Activated B cell treated with CpG ODN at 0.5 μM for 24 hours (primary cell): ENCODE measurements around the gene EGR4. TPM values are rescaled to one million over a fixed set of nuclear protein-coding genes. Genes with fewer than 3 reads are reported as not detected.
"Not testable (repeated sequence)": the region's sequence is repeated elsewhere in the genome, so short reads cannot be mapped to it uniquely, and the experiment has no call there.

Source experiments
- ATAC-seq: fragments of 200-7000 bp; cut with Tn5 transposase; one replicate; pipeline ENCODE4 v1.10.0; 2021; ENCODE audit warnings: low read depth, mild to moderate bottlenecking, moderate library complexity
- CTCF ChIA-PET: fragments of 350-600 bp; sonication (Branson Sonifier 250); formaldehyde crosslinking; loops from one replicate; lab custom pipeline; 2021; ENCODE audit warnings: antibody characterized with exemption; lab: Charles Lee
- POLR2A ChIA-PET: fragments of 350-600 bp; sonication (Branson Sonifier 250); formaldehyde crosslinking; loops from one replicate; lab custom pipeline; 2021; ENCODE audit warnings: antibody characterized with exemption; lab: Charles Lee
- DNase-seq: peaks from one replicate; pipeline ENCODE4 v3.0.0; 2022
- H3K27ac Mint-ChIP-seq: one replicate; pipeline ENCODE4 v1.8.0; 2020; ENCODE audit warnings: mixed read lengths
- H3K27me3 Mint-ChIP-seq: one replicate; pipeline ENCODE4 v1.8.0; 2021; ENCODE audit warnings: mixed read lengths
- H3K36me3 Mint-ChIP-seq: one replicate; pipeline ENCODE4 v1.8.0; 2021; ENCODE audit warnings: low read depth, mixed read lengths
- H3K4me1 Mint-ChIP-seq: one replicate; pipeline ENCODE4 v1.8.0; 2021; ENCODE audit warnings: mixed read lengths
- H3K4me3 Mint-ChIP-seq: one replicate; pipeline ENCODE4 v1.8.0; 2020; ENCODE audit warnings: mild to moderate bottlenecking, mixed read lengths
- H3K9me3 Mint-ChIP-seq: one replicate; pipeline ENCODE4 v1.8.0; 2020; ENCODE audit warnings: mixed read lengths
- CTCF ChIP-seq: fragments of 200-600 bp; IDR thresholded peaks from one replicate; pipeline ENCODE4 v1.8.0; 2022; ENCODE audit warnings: antibody characterized with exemption, mild to moderate bottlenecking
- intact Hi-C: fragments of 100-400 bp; cut with micrococcal nuclease; formaldehyde crosslinking; loops from one replicate; pipeline ENCODE4 v1.15.1; 2024
- total RNA-seq: library from RNA; stranded (reverse); gene quantifications from 2 replicates; pipeline ENCODE4 v1.2.3, GENCODE V29; 2022

The EGR4 gene
- total RNA-seq, 1 donor from 2014 or later: not detected

GRCh38 chr2:73266061-73266901 lies 27.1 kb downstream of the EGR4 start:
- H3K27me3 Mint-ChIP-seq: no peaks in the 10 kb centered on the region
- no peak overlapping the region for H3K4me3 Mint-ChIP-seq
- intact Hi-C loops: no loop called here
- TF ChIP-seq CTCF: no peak
- H3K4me1 Mint-ChIP-seq: peaks cover 18% of the 10 kb centered on the region
- ChIA-PET POLR2A (no interaction called here), CTCF (no interaction called here)
- H3K27ac Mint-ChIP-seq: no peak overlapping the region
- DNase-seq (no peak), ATAC-seq (no peak)
- H3K36me3 Mint-ChIP-seq: peaks cover 31% of the 10 kb centered on the region
- no peaks in the 10 kb centered on the region for H3K9me3 Mint-ChIP-seq

GRCh38 chr2:73265298-73266060 lies 27.9 kb downstream of the EGR4 start:
- Mint-ChIP-seq H3K27me3 (no peaks in the 10 kb centered on the region), H3K36me3 (peaks cover 34% of the 10 kb centered on the region), H3K4me1 (peaks cover 18% of the 10 kb centered on the region), H3K9me3 (no peaks in the 10 kb centered on the region), H3K27ac (no peak overlapping the region), H3K4me3 (no peak overlapping the region)
- DNase-seq: no peak
- intact Hi-C loops: no loop called here
- ChIA-PET POLR2A (no interaction called here), CTCF (no interaction called here)
- no peak for ATAC-seq
- no peak for TF ChIP-seq CTCF

- Mint-ChIP-seq H3K27me3 (no peaks in the 10 kb centered on the region), H3K9me3 (no peaks in the 10 kb centered on the region), H3K27ac (no peak overlapping the region), H3K4me3 (no peak overlapping the region), H3K4me1 (peaks cover 15% of the 10 kb centered on the region), H3K36me3 (peaks cover 41% of the 10 kb centered on the region)
- DNase-seq (no peak), ATAC-seq (no peak)
- POLR2A ChIA-PET: no interaction called here
- CTCF ChIA-PET: no interaction called here
- no peak for TF ChIP-seq CTCF
- intact Hi-C loops: no loop called here
These were observed 28.6 kb downstream of the EGR4 start for GRCh38 chr2:73264783-73265182.

GRCh38 chr2:73264332-73264606 lies 29.1 kb downstream of the EGR4 start:
- Mint-ChIP-seq H3K27me3 (no peaks in the 10 kb centered on the region), H3K27ac (no peak overlapping the region), H3K4me3 (no peak overlapping the region), H3K4me1 (peaks cover 13% of the 10 kb centered on the region), H3K36me3 (peaks cover 46% of the 10 kb centered on the region), H3K9me3 (no peaks in the 10 kb centered on the region)
- no peak for DNase-seq
- TF ChIP-seq CTCF: no peak
- no peak for ATAC-seq
- POLR2A ChIA-PET: no interaction called here
- intact Hi-C loops: no loop called here
- CTCF ChIA-PET: no interaction called here

GRCh38 chr2:73263540-73264331 lies 29.6 kb downstream of the EGR4 start:
- POLR2A ChIA-PET: no interaction called here
- Mint-ChIP-seq H3K4me3 (no peak overlapping the region), H3K4me1 (peaks cover 12% of the 10 kb centered on the region), H3K27ac (no peak overlapping the region), H3K36me3 (peaks cover 51% of the 10 kb centered on the region), H3K27me3 (no peaks in the 10 kb centered on the region), H3K9me3 (no peaks in the 10 kb centered on the region)
- CTCF ChIA-PET: no interaction called here
- DNase-seq (no peak), ATAC-seq (no peak)
- intact Hi-C loops: no loop called here
- TF ChIP-seq CTCF: no peak

GRCh38 chr2:73262691-73263429 lies 30.5 kb downstream of the EGR4 start:
- POLR2A ChIA-PET, H3K27ac Mint-ChIP-seq, CTCF ChIA-PET, intact Hi-C loops, ATAC-seq, DNase-seq, H3K27me3 Mint-ChIP-seq, H3K4me1 Mint-ChIP-seq, H3K9me3 Mint-ChIP-seq, H3K4me3 Mint-ChIP-seq: not testable (repeated sequence)
- peaks cover 47% of the 10 kb centered on the region for H3K36me3 Mint-ChIP-seq
